ENCODE results near the gene GLDC.

The GLDC gene

GRCh38 chr9:6489099-6489498 lies 156.4 kb downstream of the GLDC start:
- DNase-seq: no peak

- no peak for DNase-seq
These were observed 157.1 kb downstream of the GLDC start for GRCh38 chr9:6488395-6488794.

- DNase-seq: no peak
These were observed 161.3 kb downstream of the GLDC start for GRCh38 chr9:6484210-6484609.
